Fibroblast of villous mesenchyme (primary cell): ENCODE results near the gene SLC35F4. TPM values are rescaled to one million over a fixed set of nuclear protein-coding genes. Genes with fewer than 3 reads are reported as not detected.

Source experiments
- DNase-seq: peaks from one replicate; pipeline ENCODE4 v3.0.0-alpha.2; 2010; ENCODE audit warnings: low read depth
- H3K4me3 ChIP-seq: 2 replicates; pipeline ENCODE4 v1.5.1; 2011; ENCODE audit warnings: low read depth, mild to moderate bottlenecking, low read length
- CTCF ChIP-seq: IDR thresholded peaks from 2 replicates; pipeline ENCODE4 v1.5.1; 2012; ENCODE audit warnings: low read depth, mild to moderate bottlenecking, low read length; ENCODE audit not compliant: insufficient read depth
- total RNA-seq: library from RNA; depleted of rRNA; stranded (reverse); fragments of >200 nt; gene quantifications from 2 replicates; pipeline ENCODE4 v1.2.3, GENCODE V29; 2012

SLC35F4 gene
- total RNA-seq, 1 donor: not detected

DNA sequence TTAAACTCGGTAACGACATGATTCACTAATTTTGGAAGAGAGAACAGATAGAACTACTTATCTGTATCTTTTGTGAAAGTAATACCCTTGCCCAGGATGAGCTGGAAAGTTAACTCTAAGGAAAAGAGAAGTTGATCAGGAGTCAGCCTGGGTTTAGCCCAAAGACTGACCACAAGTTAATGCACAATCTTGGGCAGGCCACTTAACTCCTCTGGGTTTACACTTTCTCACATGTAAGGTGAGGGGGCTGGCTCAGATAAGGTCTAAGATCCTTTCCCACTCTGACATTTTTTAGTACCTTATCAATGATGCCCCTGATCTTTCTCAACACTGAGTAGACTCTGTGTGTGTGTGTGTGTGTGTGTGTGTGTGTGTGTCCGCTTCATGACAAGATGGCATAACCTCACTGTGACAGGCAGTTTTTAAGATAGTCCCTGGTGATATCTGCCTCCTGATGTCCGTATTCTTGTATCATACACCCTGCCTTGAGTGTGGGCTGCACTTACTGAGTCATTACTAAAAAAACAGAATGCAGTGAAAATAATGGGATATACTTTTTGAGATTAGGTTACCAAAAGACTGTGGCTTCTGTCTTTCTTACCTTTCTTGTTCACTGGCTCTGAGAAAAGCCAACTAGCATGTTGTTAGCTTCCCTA lies 316.0 kb downstream of the SLC35F4 start:
- no peak overlapping the region for H3K4me3 ChIP-seq
- DNase-seq: no peak
- TF ChIP-seq CTCF: no peak

DNA sequence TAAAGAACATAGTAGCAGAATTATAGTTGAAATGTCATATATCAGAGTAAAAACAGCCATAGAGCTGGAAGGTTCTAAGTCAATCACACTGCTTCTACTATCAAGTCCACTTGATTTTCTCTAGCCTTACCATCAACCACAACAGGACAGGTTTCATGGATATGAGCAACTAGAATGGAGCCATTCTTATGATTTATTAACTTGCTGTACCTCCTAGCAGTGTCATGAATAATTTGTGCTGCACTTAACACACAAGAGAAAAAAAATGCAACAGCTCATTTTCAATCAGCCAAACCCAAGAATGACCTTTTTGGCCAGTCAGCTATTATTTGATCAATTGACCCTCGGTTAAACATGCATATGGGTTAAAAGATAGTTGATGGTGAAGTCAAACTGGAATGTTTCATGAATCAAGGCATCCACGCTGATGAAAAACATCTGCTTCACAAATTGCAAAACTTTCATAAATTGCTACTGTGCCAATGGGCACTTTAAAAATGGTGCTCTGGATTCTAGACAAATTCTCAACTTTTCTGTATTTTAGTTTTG lies 316.8 kb downstream of the SLC35F4 start:
- H3K4me3 ChIP-seq: no peak overlapping the region
- TF ChIP-seq CTCF: no peak
- DNase-seq: no peak

- no peak for DNase-seq
- TF ChIP-seq CTCF: no peak
- H3K4me3 ChIP-seq: no peak overlapping the region
Observed at GRCh38 chr14:57547131-57547530, 318.8 kb downstream of the SLC35F4 start.

GRCh38 chr14:57533214-57533613 lies 332.7 kb downstream of the SLC35F4 start:
- no peak overlapping the region for H3K4me3 ChIP-seq
- peak; percentile 18 for DNase-seq
- TF ChIP-seq CTCF: peak; percentile 48

GRCh38 chr14:57530571-57530970 lies 335.3 kb downstream of the SLC35F4 start:
- no peak for TF ChIP-seq CTCF
- DNase-seq: no peak
- no peak overlapping the region for H3K4me3 ChIP-seq

- no peak overlapping the region for H3K4me3 ChIP-seq
- no peak for DNase-seq
- TF ChIP-seq CTCF: no peak
Observed at GRCh38 chr14:57526942-57527341, 338.9 kb downstream of the SLC35F4 start.

- TF ChIP-seq CTCF: no peak
- H3K4me3 ChIP-seq: no peak overlapping the region
- DNase-seq: no peak
Observed at GRCh38 chr14:57519043-57519442, 346.8 kb downstream of the SLC35F4 start.
